ENCODE results near the gene AIF1L. TPM values are rescaled to one million over a fixed set of nuclear protein-coding genes. Genes with fewer than 3 reads are reported as not detected.

AIF1L gene
- total RNA-seq: 17.4 and 44.0 TPM in 2 replicates

DNA sequence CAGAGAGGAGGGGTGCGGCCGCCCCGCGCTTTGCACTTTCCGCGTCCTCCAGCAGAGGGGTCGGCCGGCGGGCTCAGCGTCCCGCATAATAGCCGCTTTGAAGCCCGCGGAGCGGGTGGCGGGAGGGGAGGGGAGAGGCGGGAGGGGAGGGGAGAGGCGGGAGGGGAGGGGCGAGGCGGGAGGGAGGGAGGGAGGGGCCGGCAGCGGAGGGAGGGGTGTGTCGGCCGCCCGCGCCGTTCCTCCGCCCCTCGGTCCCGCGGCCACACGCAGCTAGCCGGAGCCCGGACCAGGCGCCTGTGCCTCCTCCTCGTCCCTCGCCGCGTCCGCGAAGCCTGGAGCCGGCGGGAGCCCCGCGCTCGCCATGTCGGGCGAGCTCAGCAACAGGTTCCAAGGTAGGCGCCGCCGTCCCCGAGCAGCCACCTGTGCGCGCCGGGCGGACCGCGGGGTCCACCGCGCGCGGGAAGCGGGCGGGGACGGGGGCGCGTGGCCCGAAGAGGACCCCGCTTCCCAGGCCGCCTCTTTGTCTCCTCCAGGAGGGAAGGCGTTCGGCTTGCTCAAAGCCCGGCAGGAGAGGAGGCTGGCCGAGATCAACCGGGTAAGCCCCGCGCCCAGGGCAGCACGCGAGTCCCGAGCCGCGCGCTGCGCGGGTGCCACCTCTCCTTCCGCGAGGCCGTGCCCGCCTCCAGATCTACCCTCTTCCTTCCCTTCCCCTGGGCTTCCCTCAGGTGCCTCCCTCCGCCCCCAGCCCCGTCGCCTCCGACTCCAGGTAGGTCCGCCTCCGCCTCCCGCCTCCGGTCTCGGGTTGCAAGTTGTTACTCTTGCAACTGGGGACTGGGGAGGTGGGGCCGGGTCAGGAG is at the start of gene AIF1L:
Gene AIF1L, plus strand, starts transcription at position 263 of the 857 bp plus-strand sequence. Its CDS starts 99 bp downstream, at position 362.

DNA sequence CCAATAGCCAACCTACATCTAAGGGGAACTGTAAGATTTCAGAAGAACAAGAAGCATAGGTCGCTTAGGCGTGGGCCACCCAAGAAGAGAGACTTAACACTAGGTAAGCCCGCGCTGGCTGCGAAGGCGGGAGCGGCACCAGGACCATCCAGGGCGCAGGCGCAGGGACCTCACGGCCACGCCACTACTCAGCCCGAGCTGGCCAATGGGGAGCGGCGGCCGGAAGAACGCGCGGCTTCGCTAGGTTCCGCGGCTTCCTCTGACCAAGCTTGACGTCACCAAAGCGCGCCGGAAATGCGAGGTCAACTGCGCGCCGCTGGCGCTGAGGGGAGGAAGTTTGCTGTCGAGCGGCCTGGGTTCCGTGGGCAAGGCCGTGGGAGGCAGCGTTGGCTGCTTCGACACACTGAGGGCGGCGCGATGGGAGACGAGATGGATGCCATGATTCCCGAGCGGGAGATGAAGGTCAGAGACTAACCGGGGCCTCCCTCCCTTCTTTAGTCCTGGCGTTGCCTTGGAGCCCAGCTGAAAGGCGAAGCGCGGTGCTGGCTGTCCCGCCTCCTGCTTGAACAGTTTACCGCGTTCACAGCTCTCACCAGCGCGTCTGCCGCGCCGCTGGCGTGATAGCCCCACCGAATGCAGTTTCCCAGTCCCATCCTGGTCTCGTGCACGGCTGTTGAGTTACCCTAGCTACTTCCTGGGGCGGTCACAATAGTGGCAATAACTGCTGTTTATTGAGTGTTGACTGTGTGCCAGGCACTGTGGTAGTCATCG is 29.1 kb downstream of the AIF1L start, which contains the start of gene NUP214:
Gene NUP214, plus strand, starts transcription at position 299 of the 771 bp plus-strand sequence. Its CDS starts 119 bp downstream, at position 418.

Other genes starting within 250 kb of the AIF1L start
- not detected in 2 replicates for gene QRFP, start 199.7 kb upstream of the AIF1L start, total RNA-seq
- gene FIBCD1, start 157.3 kb upstream of the AIF1L start, total RNA-seq: not detected in 2 replicates
- gene LAMC3, start 87.4 kb upstream of the AIF1L start, total RNA-seq: under 0.01 and 0.50 TPM in 2 replicates
- gene NUP214, start 29.1 kb downstream of the AIF1L start, total RNA-seq: 10.4 and 23.5 TPM in 2 replicates
- gene FAM78A, start 180.0 kb downstream of the AIF1L start, total RNA-seq: 4.7 and 5.3 TPM in 2 replicates
- gene PLPP7, start 193.2 kb downstream of the AIF1L start, total RNA-seq: 1.8 TPM in 2 replicates